Body of pancreas (tissue), 4 donors: ENCODE measurements around the gene GFRA1. TPM values are rescaled to one million over a fixed set of nuclear protein-coding genes. Genes with fewer than 3 reads are reported as not detected.

ENCODE experiments used
- ATAC-seq: fragments of 150-250 bp; one replicate; pipeline ENCODE4 v1.9.1; 2016
- DNase-seq, 4 donors: peaks; one replicate each; pipeline ENCODE4 v3.0.0-alpha.2; 2019
- H3K27ac ChIP-seq, 4 donors: fragments of 200-600 bp; sonication (generic); 1 replicate in 3 of 4; 2 replicates in 1 of 4; pipeline versions ENCODE4 v1.5.1 to v1.6.1; 2016 to 2019; ENCODE audit warnings: mild to moderate bottlenecking in 1 of 4, mixed read lengths in 1 of 4, moderate library complexity in 1 of 4
- H3K27me3 ChIP-seq, 2 donors: fragments of 200-600 bp; sonication (generic); one replicate each; pipeline ENCODE4 v1.6.0; 2016; ENCODE audit warnings: mild to moderate bottlenecking in 1 of 2
- H3K36me3 ChIP-seq, 2 donors: fragments of 200-600 bp; sonication (generic); replicated peaks in 1 of 2; 2 replicates each; pipeline ENCODE4 v1.5.1; 2016; ENCODE audit warnings: low read depth in 2 of 2; ENCODE audit not compliant: insufficient read depth in 1 of 2
- H3K4me1 ChIP-seq: fragments of 200-600 bp; sonication (generic); one replicate; pipeline ENCODE4 v1.6.0; 2016
- H3K4me3 ChIP-seq, 2 donors: fragments of 200-600 bp; sonication (generic); 1 replicate in 1 of 2; 2 replicates in 1 of 2; pipeline ENCODE4 v1.5.1; 2016 to 2019
- H3K9me3 ChIP-seq, 3 donors: fragments of 200-600 bp; sonication (generic); 1 replicate in 2 of 3; 2 replicates in 1 of 3; pipeline ENCODE4 v1.5.1; 2016
- CTCF ChIP-seq, 7 experiments: fragments of 450-650 bp in 4 of 7; fragments of 200-600 bp in 3 of 7; sonication (generic) in 3 of 7; IDR thresholded peaks; one replicate each; pipeline ENCODE4 v1.5.1; 2016 to 2019; ENCODE audit warnings: antibody characterized with exemption in 7 of 7
- POLR2A ChIP-seq, 3 donors: fragments of 450-650 bp; IDR thresholded peaks; one replicate each; pipeline ENCODE4 v1.6.1; 2016; ENCODE audit warnings: antibody characterized with exemption in 3 of 3, mild to moderate bottlenecking in 2 of 3
- WGBS, 2 donors: methylation state at CpG; one replicate each; pipeline ENCODE4 v1.1.5; 2017; 5-methylcytosine and 5-hydroxymethylcytosine counted together
- intact Hi-C: fragments of 100-400 bp; cut with DNase I; formaldehyde crosslinking; loops from one replicate; pipeline ENCODE4 v1.15.1; 2023
- total RNA-seq, 2 donors: library from RNA; depleted of rRNA; stranded (reverse); fragments of >200 nt; gene quantifications; one replicate each; pipeline ENCODE4 v1.1.0, GENCODE V29; 2016

GFRA1 gene
- total RNA-seq, 2 donors from 2014 or later = 4.2 to 6.9 TPM

- no peaks in the 10 kb centered on the region for H3K4me1 ChIP-seq
- ATAC-seq (no peak), DNase-seq (peak in 3 of 4 donors; percentile 33 to 58 (median 48))
- no peak overlapping the region for H3K4me3 ChIP-seq
- WGBS, 2 donors = 42 to 51% methylated on average over 4 of the region's 4 CpGs
- TF ChIP-seq POLR2A (IDR thresholded peaks at IDR 0.05) (no peak), CTCF (IDR thresholded peaks at IDR 0.05) (no peak)
- intact Hi-C loops = no loop called here
- H3K36me3 ChIP-seq = no peaks in the 10 kb centered on the region
- no peaks in the 10 kb centered on the region for H3K9me3 ChIP-seq
- H3K27ac ChIP-seq = no peak overlapping the region
- no peaks in the 10 kb centered on the region for H3K27me3 ChIP-seq
Measured at GRCh38 chr10:116138897-116139296, 134.1 kb downstream of the GFRA1 start.

- 79 to 83% methylated on average over 4 of the region's 4 CpGs for WGBS, 2 donors
- DNase-seq = no peak
- Histone ChIP-seq H3K27ac (no peak overlapping the region), H3K4me3 (no peak overlapping the region), H3K4me1 (no peaks in the 10 kb centered on the region), H3K36me3 (no peaks in the 10 kb centered on the region), H3K27me3 (no peaks in the 10 kb centered on the region), H3K9me3 (no peaks in the 10 kb centered on the region)
- TF ChIP-seq CTCF (IDR thresholded peaks at IDR 0.05) (no peak), POLR2A (IDR thresholded peaks at IDR 0.05) (no peak)
- intact Hi-C loops = no loop called here
- no peak for ATAC-seq
Measured at GRCh38 chr10:116136261-116136660, 136.7 kb downstream of the GFRA1 start.

GRCh38 chr10:116134322-116134721 is 138.7 kb downstream of the GFRA1 start:
- Histone ChIP-seq H3K4me3 (no peak overlapping the region), H3K27me3 (no peaks in the 10 kb centered on the region), H3K4me1 (no peaks in the 10 kb centered on the region), H3K36me3 (no peaks in the 10 kb centered on the region), H3K27ac (no peak overlapping the region), H3K9me3 (no peaks in the 10 kb centered on the region)
- whole genome bisulfite sequencing, 2 donors = 35 to 44% methylated on average over 3 of the region's 3 CpGs
- intact Hi-C loops = no loop called here
- ATAC-seq = no peak
- TF ChIP-seq POLR2A (IDR thresholded peaks at IDR 0.05) (no peak), CTCF (IDR thresholded peaks at IDR 0.05) (no peak)
- DNase-seq = no peak

GRCh38 chr10:116133634-116134033 is 139.4 kb downstream of the GFRA1 start:
- Histone ChIP-seq H3K9me3 (no peaks in the 10 kb centered on the region), H3K4me1 (no peaks in the 10 kb centered on the region), H3K36me3 (no peaks in the 10 kb centered on the region), H3K27me3 (no peaks in the 10 kb centered on the region), H3K27ac (no peak overlapping the region), H3K4me3 (no peak overlapping the region)
- no peak for TF ChIP-seq CTCF (IDR thresholded peaks at IDR 0.05)
- TF ChIP-seq POLR2A (IDR thresholded peaks at IDR 0.05) = no peak
- intact Hi-C loops = no loop called here
- DNase-seq (no peak), ATAC-seq (no peak)
- 62 to 63% methylated on average over 7 of the region's 7 CpGs for WGBS, 2 donors

- H3K27ac ChIP-seq = no peak overlapping the region
- 71 to 81% methylated on average over 13 of the region's 13 CpGs for WGBS, 2 donors
- no peak for ATAC-seq
- H3K4me1 ChIP-seq = no peaks in the 10 kb centered on the region
- DNase-seq = no peak
- no peaks in the 10 kb centered on the region for H3K27me3 ChIP-seq
- intact Hi-C loops = no loop called here
- TF ChIP-seq CTCF (IDR thresholded peaks at IDR 0.05) (no peak), POLR2A (IDR thresholded peaks at IDR 0.05) (no peak)
- no peaks in the 10 kb centered on the region for H3K36me3 ChIP-seq
- H3K4me3 ChIP-seq = no peak overlapping the region
- H3K9me3 ChIP-seq = no peaks in the 10 kb centered on the region
Measured at GRCh38 chr10:116132780-116133399, 140.1 kb downstream of the GFRA1 start.
